Smooth muscle cell (in vitro differentiated cells): Measurements from ENCODE around the gene PI4K2B. TPM values are rescaled to one million over a fixed set of nuclear protein-coding genes. Genes with fewer than 3 reads are reported as not detected.
A peak's percentile ranks its signal among the peaks of the same experiment; 100 is the strongest.

Source experiments
- DNase-seq: peaks from one replicate; lab custom pipeline; 2025; ENCODE audit not compliant: unreplicated experiment; lab: John Stamatoyannopoulos, UW
- H2AFZ ChIP-seq: fragments of 200-600 bp; sonication (generic); 2 replicates; pipeline ENCODE4 v1.6.0; 2016; ENCODE audit warnings: antibody characterized with exemption, low read depth, mild to moderate bottlenecking
- H3F3A ChIP-seq: fragments of 200-600 bp; sonication (generic); 2 replicates; pipeline ENCODE4 v1.6.0; 2017; ENCODE audit warnings: antibody characterized with exemption, low read depth
- H3K27ac ChIP-seq: fragments of 200-600 bp; sonication (generic); 2 replicates; pipeline ENCODE4 v1.5.1; 2016; ENCODE audit warnings: low read depth, mild to moderate bottlenecking
- H3K27me3 ChIP-seq: fragments of 200-600 bp; sonication (generic); 2 replicates; pipeline ENCODE4 v1.6.1; 2016; ENCODE audit warnings: low read depth, mild to moderate bottlenecking
- H3K36me3 ChIP-seq: fragments of 200-600 bp; sonication (generic); 2 replicates; pipeline ENCODE4 v1.5.1; 2016; ENCODE audit warnings: low read depth
- H3K4me1 ChIP-seq: fragments of 200-600 bp; sonication (generic); 2 replicates; pipeline ENCODE4 v1.5.1; 2016; ENCODE audit warnings: low read depth
- H3K4me2 ChIP-seq: fragments of 200-600 bp; sonication (generic); 2 replicates; pipeline ENCODE4 v1.6.0; 2016; ENCODE audit warnings: mild to moderate bottlenecking
- H3K4me3 ChIP-seq: fragments of 200-600 bp; sonication (generic); 2 replicates; pipeline ENCODE4 v1.5.1; 2016; ENCODE audit warnings: mild to moderate bottlenecking
- H3K79me2 ChIP-seq: fragments of 200-600 bp; sonication (generic); 2 replicates; pipeline ENCODE4 v1.6.0; 2016; ENCODE audit warnings: low read depth, mild to moderate bottlenecking
- H3K9ac ChIP-seq: fragments of 200-600 bp; sonication (generic); 2 replicates; pipeline ENCODE4 v1.6.0; 2016; ENCODE audit warnings: low read depth
- H3K9me3 ChIP-seq: fragments of 200-600 bp; sonication (generic); replicated peaks from 2 replicates; pipeline ENCODE4 v1.5.1; 2016; ENCODE audit warnings: low read depth
- H4K20me1 ChIP-seq: fragments of 200-600 bp; sonication (generic); 2 replicates; pipeline ENCODE4 v1.6.0; 2016; ENCODE audit warnings: low read depth
- whole genome bisulfite sequencing: methylation state at CpG from one replicate; pipeline ENCODE4 v1.1.7; 2016; ENCODE audit warnings: low lambda C conversion rate; 5-methylcytosine and 5-hydroxymethylcytosine counted together
- polyA plus RNA-seq: library from polyadenylated mRNA; unstranded; fragments of >200 nt; fragmentation: Nextera tagmentation; extraction: Ambion mirVana; gene quantifications from 2 replicates; pipeline ENCODE4 v1.2.1, GENCODE V29; 2016
- total RNA-seq: library from RNA; depleted of rRNA; stranded (reverse); fragments of >200 nt; gene quantifications from 2 replicates; pipeline ENCODE4 v1.2.3, GENCODE V29; 2014
- TF ChIP-seq, protein P1 (sequence below): fragments of 200-600 bp; sonication (generic); IDR thresholded peaks from 2 replicates; pipeline ENCODE4 v1.5.1; 2017; ENCODE audit warnings: borderline replicate concordance, mild to moderate bottlenecking, antibody characterized with exemption; ENCODE audit not compliant: insufficient read depth, poor library complexity, severe bottlenecking

The PI4K2B gene
- total and polyA plus RNA-seq, 2 experiments from 2014 or later = 10.8 to 21.6 TPM

DNA sequence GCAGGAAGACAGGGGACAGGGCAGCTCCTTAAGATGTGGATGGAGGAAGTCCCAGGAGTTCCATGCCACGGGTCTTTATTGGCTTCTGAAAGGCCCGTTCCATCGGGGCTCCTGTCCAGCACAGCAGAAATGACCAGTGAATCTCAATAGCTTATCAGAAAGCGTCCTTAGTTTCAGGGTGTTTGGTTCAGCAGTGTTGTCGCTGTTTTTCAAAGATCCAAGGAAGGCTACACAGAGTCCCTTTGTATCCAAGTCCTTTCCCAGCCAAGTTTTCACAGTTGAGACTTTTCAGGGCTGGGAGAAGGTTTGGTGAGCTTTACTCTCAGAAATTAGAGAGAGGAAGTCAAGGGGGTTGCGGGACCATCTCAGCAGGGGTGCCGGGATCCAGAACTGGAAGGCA, 73.8 kb downstream of the PI4K2B start:
- TF ChIP-seq, protein P1, sequence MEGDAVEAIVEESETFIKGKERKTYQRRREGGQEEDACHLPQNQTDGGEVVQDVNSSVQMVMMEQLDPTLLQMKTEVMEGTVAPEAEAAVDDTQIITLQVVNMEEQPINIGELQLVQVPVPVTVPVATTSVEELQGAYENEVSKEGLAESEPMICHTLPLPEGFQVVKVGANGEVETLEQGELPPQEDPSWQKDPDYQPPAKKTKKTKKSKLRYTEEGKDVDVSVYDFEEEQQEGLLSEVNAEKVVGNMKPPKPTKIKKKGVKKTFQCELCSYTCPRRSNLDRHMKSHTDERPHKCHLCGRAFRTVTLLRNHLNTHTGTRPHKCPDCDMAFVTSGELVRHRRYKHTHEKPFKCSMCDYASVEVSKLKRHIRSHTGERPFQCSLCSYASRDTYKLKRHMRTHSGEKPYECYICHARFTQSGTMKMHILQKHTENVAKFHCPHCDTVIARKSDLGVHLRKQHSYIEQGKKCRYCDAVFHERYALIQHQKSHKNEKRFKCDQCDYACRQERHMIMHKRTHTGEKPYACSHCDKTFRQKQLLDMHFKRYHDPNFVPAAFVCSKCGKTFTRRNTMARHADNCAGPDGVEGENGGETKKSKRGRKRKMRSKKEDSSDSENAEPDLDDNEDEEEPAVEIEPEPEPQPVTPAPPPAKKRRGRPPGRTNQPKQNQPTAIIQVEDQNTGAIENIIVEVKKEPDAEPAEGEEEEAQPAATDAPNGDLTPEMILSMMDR = no peak
- Histone ChIP-seq H3F3A (no peaks in the 10 kb centered on the region), H3K27ac (no peak overlapping the region), H3K36me3 (no peaks in the 10 kb centered on the region), H3K4me2 (no peak overlapping the region), H3K9me3 (no peaks in the 10 kb centered on the region), H3K4me1 (no peaks in the 10 kb centered on the region), H3K9ac (no peak overlapping the region), H3K79me2 (no peaks in the 10 kb centered on the region), H3K27me3 (no peaks in the 10 kb centered on the region), H4K20me1 (no peaks in the 10 kb centered on the region), H2AFZ (no peak overlapping the region), H3K4me3 (no peak overlapping the region)
- WGBS = 88% methylated on average over 7 of the region's 7 CpGs
- no peak for DNase-seq

DNA sequence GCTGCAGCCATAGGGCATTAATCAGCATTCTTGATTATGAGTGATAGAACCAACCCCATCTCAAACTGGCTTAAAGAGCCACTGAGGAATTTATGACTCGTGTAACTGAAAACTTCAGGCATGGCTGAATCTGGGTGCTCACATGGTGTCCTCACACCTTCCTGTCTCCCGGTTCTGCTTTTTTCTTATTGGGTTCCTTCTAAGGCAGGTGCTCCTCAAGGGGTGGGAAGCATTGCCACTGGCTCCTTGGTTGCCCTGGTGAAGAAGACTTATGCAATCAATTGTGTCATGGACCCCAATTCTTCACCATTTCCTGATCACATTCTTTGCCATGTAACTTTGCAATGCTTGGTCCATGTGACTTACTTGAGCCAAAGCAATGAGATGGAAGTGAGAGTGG, 74.5 kb downstream of the PI4K2B start:
- H4K20me1 ChIP-seq = no peaks in the 10 kb centered on the region
- DNase-seq = no peak
- no peak overlapping the region for H3K4me3 ChIP-seq
- no peak overlapping the region for H3K9ac ChIP-seq
- WGBS = 87% methylated on average over 2 of the region's 2 CpGs
- no peak overlapping the region for H3K4me2 ChIP-seq
- H2AFZ ChIP-seq = no peak overlapping the region
- no peaks in the 10 kb centered on the region for H3K27me3 ChIP-seq
- H3K79me2 ChIP-seq = no peaks in the 10 kb centered on the region
- TF ChIP-seq, protein P1 = no peak
- no peaks in the 10 kb centered on the region for H3K36me3 ChIP-seq
- H3K9me3 ChIP-seq = no peaks in the 10 kb centered on the region
- no peak overlapping the region for H3K27ac ChIP-seq
- H3F3A ChIP-seq = no peaks in the 10 kb centered on the region
- H3K4me1 ChIP-seq = no peaks in the 10 kb centered on the region

GRCh38 chr4:25308761-25309160, 74.9 kb downstream of the PI4K2B start:
- Histone ChIP-seq H3K4me1 (no peaks in the 10 kb centered on the region), H4K20me1 (no peaks in the 10 kb centered on the region), H3K4me2 (no peak overlapping the region), H3F3A (no peaks in the 10 kb centered on the region), H3K9ac (no peak overlapping the region), H3K4me3 (no peak overlapping the region), H3K9me3 (no peaks in the 10 kb centered on the region), H2AFZ (no peak overlapping the region), H3K36me3 (no peaks in the 10 kb centered on the region), H3K27ac (no peak overlapping the region), H3K27me3 (no peaks in the 10 kb centered on the region), H3K79me2 (peaks cover 4% of the 10 kb centered on the region)
- no peak for DNase-seq
- TF ChIP-seq, protein P1 = no peak
- 58% methylated on average over 7 of the region's 7 CpGs for WGBS

DNA sequence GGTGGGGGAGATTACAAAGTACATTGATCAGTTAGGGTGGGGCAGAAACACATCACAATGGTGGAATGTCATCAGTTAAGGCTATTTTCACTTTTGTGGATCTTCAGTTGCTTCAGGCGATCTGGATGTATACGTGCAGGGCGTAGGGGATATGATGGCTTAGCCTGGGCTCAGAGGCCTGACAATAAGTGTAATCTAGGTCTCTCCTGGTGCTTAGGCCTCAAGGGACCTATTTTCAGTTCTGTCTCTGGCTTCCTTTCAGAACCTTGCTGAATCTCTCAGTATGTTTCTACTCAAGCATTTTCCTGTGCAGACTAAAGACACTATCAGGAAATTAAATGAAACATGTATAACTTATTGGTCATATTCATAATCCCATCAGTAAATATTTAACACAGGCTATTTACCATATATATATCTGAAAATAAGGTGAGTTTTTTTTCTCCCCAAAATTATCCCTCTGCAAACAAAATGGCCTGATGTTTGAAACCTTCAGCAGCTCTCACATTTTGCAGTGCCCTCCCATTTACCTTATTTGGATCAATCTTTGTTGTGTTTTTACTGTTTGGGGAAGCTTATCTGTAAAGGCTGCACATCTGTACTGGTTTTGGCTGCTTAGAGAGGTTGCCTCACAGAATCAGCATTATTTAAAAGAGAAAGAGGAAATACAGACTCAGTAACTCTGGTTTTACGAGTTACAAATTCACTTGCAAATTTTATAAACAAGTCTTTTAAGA, 76.4 kb downstream of the PI4K2B start:
- no peaks in the 10 kb centered on the region for H3F3A ChIP-seq
- no peaks in the 10 kb centered on the region for H3K36me3 ChIP-seq
- WGBS = 72% methylated on average over 4 of the region's 4 CpGs
- peak overlapping the region; percentile 0 for H2AFZ ChIP-seq
- no peak overlapping the region for H3K27ac ChIP-seq
- no peaks in the 10 kb centered on the region for H4K20me1 ChIP-seq
- peak overlapping the region; percentile 5 for H3K4me2 ChIP-seq
- DNase-seq = no peak
- TF ChIP-seq, protein P1 = no peak
- H3K9ac ChIP-seq = no peak overlapping the region
- H3K9me3 ChIP-seq = no peaks in the 10 kb centered on the region
- no peaks in the 10 kb centered on the region for H3K4me1 ChIP-seq
- peaks cover 7% of the 10 kb centered on the region for H3K79me2 ChIP-seq
- H3K27me3 ChIP-seq = no peaks in the 10 kb centered on the region
- no peak overlapping the region for H3K4me3 ChIP-seq
